A549 (cell line): ENCODE results near the gene PDE1C.

Source experiments
- CHD2 ChIP-seq: fragments of 150-350 bp; IDR thresholded peaks from 2 replicates; pipeline ENCODE4 v1.6.1; 2014; ENCODE audit warnings: low read length; ENCODE audit not compliant: partially characterized antibody
- FOXS1 ChIP-seq: fragments of 250-450 bp; sonication (Bioruptor Pico); IDR thresholded peaks from 2 replicates; pipeline ENCODE4 v1.5.0; 2020; ENCODE audit warnings: mild to moderate bottlenecking, moderate library complexity
- NR3C1 ChIP-seq: fragments of >200 bp; sonication (Bioruptor Twin); formaldehyde crosslinking; IDR thresholded peaks from 3 replicates; pipeline ENCODE4 v1.6.1; 2017
- POLR2A ChIP-seq: IDR thresholded peaks from 2 replicates; pipeline ENCODE4 v1.6.1; 2012; ENCODE audit warnings: mild to moderate bottlenecking, low read length
- POLR2AphosphoS2 ChIP-seq: conservative IDR thresholded peaks from 2 replicates; pipeline ENCODE4 v1.6.1; 2012; ENCODE audit warnings: low read length, improper control_type of control experiment, inconsistent platforms
- RAD21 ChIP-seq, 2 experiments: fragments of >200 bp in 1 of 2; sonication (Bioruptor Twin) in 1 of 2; formaldehyde crosslinking in 1 of 2; IDR thresholded peaks in 1 of 2; conservative IDR thresholded peaks in 1 of 2; 2 replicates in 1 of 2; 3 replicates in 1 of 2; pipeline ENCODE4 v1.6.1; 2012 to 2018; ENCODE audit warnings: inconsistent platforms in 1 of 2
- RCOR1 ChIP-seq: fragments of 150-350 bp; IDR thresholded peaks from 2 replicates; pipeline ENCODE4 v1.6.1; 2014; ENCODE audit warnings: antibody characterized with exemption, low read length, low read depth
- RFX5 ChIP-seq: fragments of 450-650 bp; IDR thresholded peaks from 2 replicates; pipeline ENCODE4 v1.7.1; 2014; ENCODE audit warnings: antibody characterized with exemption, mild to moderate bottlenecking, moderate library complexity
- SMC3 ChIP-seq: fragments of >200 bp; sonication (Bioruptor Twin); formaldehyde crosslinking; IDR thresholded peaks from 3 replicates; pipeline ENCODE4 v1.6.1; 2018; ENCODE audit warnings: inconsistent platforms
- ZNF302 ChIP-seq: fragments of 250-450 bp; sonication (Bioruptor Pico); IDR thresholded peaks from 2 replicates; pipeline ENCODE4 v1.9.0; 2021; ENCODE audit warnings: inconsistent platforms, mild to moderate bottlenecking, moderate library complexity
- TF ChIP-seq, protein P1 (sequence below): fragments of >200 bp; sonication (Bioruptor Twin); formaldehyde crosslinking; IDR thresholded peaks from 3 replicates; pipeline ENCODE4 v1.5.1; 2016
- TF ChIP-seq, protein P2 (sequence below): IDR thresholded peaks from 2 replicates; pipeline ENCODE4 v1.6.1; 2012
- TF ChIP-seq, protein P3 (sequence below): fragments of 250-450 bp; sonication (Bioruptor Pico); IDR thresholded peaks from 2 replicates; pipeline ENCODE4 v1.5.0; 2021; ENCODE audit warnings: mild to moderate bottlenecking, moderate library complexity, borderline replicate concordance

DNA sequence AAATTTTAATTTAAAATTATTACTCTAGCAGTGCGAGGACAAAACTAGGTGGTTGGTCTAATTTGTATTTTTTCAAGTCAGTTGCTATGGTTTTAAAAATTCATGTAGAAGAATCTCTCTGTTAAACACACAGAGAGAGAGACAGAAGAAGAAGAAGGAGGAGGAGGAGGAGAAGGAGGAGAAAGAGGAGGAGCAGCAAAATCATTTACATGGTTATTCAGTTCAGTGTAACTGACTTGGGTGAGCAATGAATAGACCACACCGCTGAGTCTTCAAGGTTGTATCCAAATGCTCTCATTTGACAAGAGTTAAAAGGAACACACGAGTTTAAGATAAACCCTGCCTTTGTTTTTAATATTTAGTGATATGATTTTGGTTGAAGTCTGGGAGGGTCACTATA lies 131.1 kb downstream of the PDE1C start:
- no peak for TF ChIP-seq NR3C1
- TF ChIP-seq, protein P1, sequence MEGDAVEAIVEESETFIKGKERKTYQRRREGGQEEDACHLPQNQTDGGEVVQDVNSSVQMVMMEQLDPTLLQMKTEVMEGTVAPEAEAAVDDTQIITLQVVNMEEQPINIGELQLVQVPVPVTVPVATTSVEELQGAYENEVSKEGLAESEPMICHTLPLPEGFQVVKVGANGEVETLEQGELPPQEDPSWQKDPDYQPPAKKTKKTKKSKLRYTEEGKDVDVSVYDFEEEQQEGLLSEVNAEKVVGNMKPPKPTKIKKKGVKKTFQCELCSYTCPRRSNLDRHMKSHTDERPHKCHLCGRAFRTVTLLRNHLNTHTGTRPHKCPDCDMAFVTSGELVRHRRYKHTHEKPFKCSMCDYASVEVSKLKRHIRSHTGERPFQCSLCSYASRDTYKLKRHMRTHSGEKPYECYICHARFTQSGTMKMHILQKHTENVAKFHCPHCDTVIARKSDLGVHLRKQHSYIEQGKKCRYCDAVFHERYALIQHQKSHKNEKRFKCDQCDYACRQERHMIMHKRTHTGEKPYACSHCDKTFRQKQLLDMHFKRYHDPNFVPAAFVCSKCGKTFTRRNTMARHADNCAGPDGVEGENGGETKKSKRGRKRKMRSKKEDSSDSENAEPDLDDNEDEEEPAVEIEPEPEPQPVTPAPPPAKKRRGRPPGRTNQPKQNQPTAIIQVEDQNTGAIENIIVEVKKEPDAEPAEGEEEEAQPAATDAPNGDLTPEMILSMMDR: no peak
- TF ChIP-seq, protein P2, sequence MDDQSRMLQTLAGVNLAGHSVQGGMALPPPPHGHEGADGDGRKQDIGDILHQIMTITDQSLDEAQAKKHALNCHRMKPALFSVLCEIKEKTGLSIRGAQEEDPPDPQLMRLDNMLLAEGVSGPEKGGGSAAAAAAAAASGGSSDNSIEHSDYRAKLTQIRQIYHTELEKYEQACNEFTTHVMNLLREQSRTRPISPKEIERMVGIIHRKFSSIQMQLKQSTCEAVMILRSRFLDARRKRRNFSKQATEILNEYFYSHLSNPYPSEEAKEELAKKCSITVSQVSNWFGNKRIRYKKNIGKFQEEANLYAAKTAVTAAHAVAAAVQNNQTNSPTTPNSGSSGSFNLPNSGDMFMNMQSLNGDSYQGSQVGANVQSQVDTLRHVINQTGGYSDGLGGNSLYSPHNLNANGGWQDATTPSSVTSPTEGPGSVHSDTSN: no peak
- TF ChIP-seq ZNF302 (CRISPR knock-in tag): no peak
- no peak for TF ChIP-seq RFX5
- TF ChIP-seq POLR2A: no peak
- TF ChIP-seq, protein P3, sequence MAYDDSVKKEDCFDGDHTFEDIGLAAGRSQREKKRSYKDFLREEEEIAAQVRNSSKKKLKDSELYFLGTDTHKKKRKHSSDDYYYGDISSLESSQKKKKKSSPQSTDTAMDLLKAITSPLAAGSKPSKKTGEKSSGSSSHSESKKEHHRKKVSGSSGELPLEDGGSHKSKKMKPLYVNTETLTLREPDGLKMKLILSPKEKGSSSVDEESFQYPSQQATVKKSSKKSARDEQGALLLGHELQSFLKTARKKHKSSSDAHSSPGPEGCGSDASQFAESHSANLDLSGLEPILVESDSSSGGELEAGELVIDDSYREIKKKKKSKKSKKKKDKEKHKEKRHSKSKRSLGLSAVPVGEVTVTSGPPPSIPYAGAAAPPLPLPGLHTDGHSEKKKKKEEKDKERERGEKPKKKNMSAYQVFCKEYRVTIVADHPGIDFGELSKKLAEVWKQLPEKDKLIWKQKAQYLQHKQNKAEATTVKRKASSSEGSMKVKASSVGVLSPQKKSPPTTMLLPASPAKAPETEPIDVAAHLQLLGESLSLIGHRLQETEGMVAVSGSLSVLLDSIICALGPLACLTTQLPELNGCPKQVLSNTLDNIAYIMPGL (CRISPR knock-in tag): no peak
- no peak for TF ChIP-seq SMC3
- TF ChIP-seq RAD21 (conservative IDR thresholded peaks at IDR 0.05 in 1 of 2, IDR thresholded peaks at IDR 0.05 in 1 of 2): no peak
- no peak for TF ChIP-seq RCOR1
- TF ChIP-seq CHD2: no peak
- no peak for TF ChIP-seq FOXS1
- TF ChIP-seq POLR2AphosphoS2: no peak
